GM23338 (cell line): ENCODE results near the gene PPFIA1. TPM values are rescaled to one million over a fixed set of nuclear protein-coding genes. Genes with fewer than 3 reads are reported as not detected.

Experiments used
- ATAC-seq: fragments of 200-7000 bp; cut with Tn5 transposase; 3 replicates; pipeline ENCODE4 v1.9.1; 2020
- DNase-seq: peaks from one replicate; pipeline ENCODE4 v3.0.0-alpha.2; 2015; ENCODE audit warnings: low spot score
- H2AFZ ChIP-seq: fragments of 200-600 bp; sonication (generic); 2 replicates; pipeline ENCODE4 v1.8.0; 2016; ENCODE audit warnings: antibody characterized with exemption, mild to moderate bottlenecking, moderate library complexity
- H3F3A ChIP-seq: fragments of 200-600 bp; sonication (generic); replicated peaks from 2 replicates; pipeline ENCODE4 v1.8.0; 2017; ENCODE audit warnings: antibody characterized with exemption, mixed run types, low read depth
- H3K27ac ChIP-seq: fragments of 200-600 bp; sonication (generic); 2 replicates; pipeline ENCODE4 v1.6.1; 2016; ENCODE audit warnings: low read depth
- H3K27me3 ChIP-seq: fragments of 200-600 bp; sonication (generic); 2 replicates; pipeline ENCODE4 v1.8.0; 2016; ENCODE audit warnings: mild to moderate bottlenecking, mixed run types, moderate library complexity; ENCODE audit not compliant: insufficient read depth
- H3K36me3 ChIP-seq: fragments of 200-600 bp; sonication (generic); 2 replicates; pipeline ENCODE4 v1.8.0; 2016; ENCODE audit warnings: mild to moderate bottlenecking; ENCODE audit not compliant: insufficient read depth
- H3K4me1 ChIP-seq: fragments of 200-600 bp; sonication (generic); 2 replicates; pipeline ENCODE4 v1.8.0; 2016; ENCODE audit warnings: mild to moderate bottlenecking, moderate library complexity; ENCODE audit not compliant: insufficient read depth
- H3K4me2 ChIP-seq: fragments of 200-600 bp; sonication (generic); 2 replicates; pipeline ENCODE4 v1.7.1; 2017; ENCODE audit warnings: mixed run types
- H3K4me3 ChIP-seq: fragments of 200-600 bp; sonication (generic); 2 replicates; pipeline ENCODE4 v1.6.1; 2016; ENCODE audit warnings: mixed run types
- H3K79me2 ChIP-seq: fragments of 200-600 bp; sonication (generic); replicated peaks from 2 replicates; pipeline ENCODE4 v1.8.0; 2017; ENCODE audit warnings: mild to moderate bottlenecking; ENCODE audit not compliant: insufficient read depth
- H3K9me2 ChIP-seq: fragments of 200-600 bp; sonication (generic); 2 replicates; pipeline ENCODE4 v1.8.0; 2017; ENCODE audit not compliant: insufficient read depth
- H4K20me1 ChIP-seq: fragments of 200-600 bp; sonication (generic); replicated peaks from 2 replicates; pipeline ENCODE4 v1.8.0; 2017; ENCODE audit warnings: mild to moderate bottlenecking; ENCODE audit not compliant: insufficient read depth
- H3K27ac Mint-ChIP-seq: 2 replicates; pipeline ENCODE4 v1.8.0; 2020; ENCODE audit warnings: inconsistent platforms, mild to moderate bottlenecking, moderate library complexity, mixed read lengths
- H3K27me3 Mint-ChIP-seq: 3 replicates; pipeline ENCODE4 v1.8.0; 2022; ENCODE audit warnings: low read depth, mild to moderate bottlenecking, moderate library complexity, mixed read lengths, inconsistent platforms; ENCODE audit not compliant: insufficient read depth, poor library complexity
- H3K36me3 Mint-ChIP-seq: 3 replicates; pipeline ENCODE4 v1.8.0; 2021; ENCODE audit warnings: low read depth, mild to moderate bottlenecking, inconsistent platforms, moderate library complexity, mixed read lengths
- H3K4me1 Mint-ChIP-seq: 3 replicates; pipeline ENCODE4 v1.8.0; 2020; ENCODE audit warnings: mild to moderate bottlenecking, inconsistent platforms, mixed read lengths
- H3K4me3 Mint-ChIP-seq: 3 replicates; pipeline ENCODE4 v1.8.0; 2021; ENCODE audit warnings: moderate library complexity, mild to moderate bottlenecking, inconsistent platforms, mixed read lengths
- H3K9me3 Mint-ChIP-seq: 3 replicates; pipeline ENCODE4 v1.8.0; 2020; ENCODE audit warnings: moderate library complexity, mild to moderate bottlenecking, inconsistent platforms, mixed read lengths
- CREB1 ChIP-seq: fragments of 250-450 bp; sonication (Bioruptor Pico); IDR thresholded peaks from 2 replicates; pipeline ENCODE4 v1.5.0; 2020; ENCODE audit warnings: low read depth, mild to moderate bottlenecking, moderate library complexity
- EZH2 ChIP-seq: fragments of 200-600 bp; sonication (generic); IDR thresholded peaks from one replicate; pipeline ENCODE4 v1.8.0; 2017; ENCODE audit warnings: antibody characterized with exemption, mild to moderate bottlenecking, low read depth; ENCODE audit not compliant: unreplicated experiment
- EZH2phosphoT487 ChIP-seq: fragments of 200-600 bp; sonication (generic); IDR thresholded peaks from one replicate; pipeline ENCODE4 v1.8.1; 2018; ENCODE audit warnings: antibody characterized with exemption; ENCODE audit not compliant: unreplicated experiment
- JUNB ChIP-seq: IDR thresholded peaks from one replicate; pipeline ENCODE4 v1.6.1; 2016; ENCODE audit warnings: antibody characterized with exemption; ENCODE audit not compliant: unreplicated experiment
- NANOG ChIP-seq: IDR thresholded peaks from 2 replicates; pipeline ENCODE4 v1.6.1; 2016; ENCODE audit warnings: antibody characterized with exemption, borderline replicate concordance
- POLR2AphosphoS5 ChIP-seq: IDR thresholded peaks from 2 replicates; pipeline ENCODE4 v1.6.1; 2016; ENCODE audit warnings: antibody characterized with exemption, low read depth
- REST ChIP-seq: IDR thresholded peaks from one replicate; pipeline ENCODE4 v1.6.1; 2018; ENCODE audit warnings: antibody characterized with exemption; ENCODE audit not compliant: unreplicated experiment
- STAT1 ChIP-seq: IDR thresholded peaks from one replicate; pipeline ENCODE4 v1.6.1; 2016; ENCODE audit warnings: antibody characterized with exemption; ENCODE audit not compliant: unreplicated experiment
- ZNF114 ChIP-seq: fragments of 250-450 bp; sonication (Bioruptor Pico); IDR thresholded peaks from 2 replicates; pipeline ENCODE4 v1.5.0; 2020; ENCODE audit warnings: mild to moderate bottlenecking, moderate library complexity
- ZNF331 ChIP-seq: fragments of 250-450 bp; sonication (Bioruptor Pico); IDR thresholded peaks from 2 replicates; pipeline ENCODE4 v1.5.0; 2020; ENCODE audit warnings: low read depth, mild to moderate bottlenecking, moderate library complexity
- ZNF462 ChIP-seq: fragments of 250-450 bp; sonication (Bioruptor Pico); IDR thresholded peaks from 2 replicates; pipeline ENCODE4 v1.5.0; 2020; ENCODE audit warnings: mild to moderate bottlenecking, moderate library complexity
- polyA plus RNA-seq: library from polyadenylated mRNA; unstranded; fragments of >200 nt; fragmentation: Nextera tagmentation; extraction: Ambion mirVana; gene quantifications from 2 replicates; pipeline ENCODE4 v1.2.1, GENCODE V29; 2016
- total RNA-seq: library from RNA; depleted of rRNA; stranded (reverse); fragments of >200 nt; shearing (Covaris generic); gene quantifications from 2 replicates; pipeline ENCODE4 v1.2.3, GENCODE V29; 2014
- TF ChIP-seq, protein P1 (sequence below): IDR thresholded peaks from 2 replicates; pipeline ENCODE4 v1.6.1; 2016; ENCODE audit warnings: antibody characterized with exemption
- TF ChIP-seq, protein P2 (sequence below), 2 experiments: fragments of 200-600 bp in 1 of 2; sonication (generic) in 1 of 2; conservative IDR thresholded peaks; 2 replicates each; pipeline versions ENCODE4 v1.5.1 to v1.6.1; 2016 to 2017; ENCODE audit warnings: antibody characterized with exemption in 2 of 2, low read depth in 2 of 2, mild to moderate bottlenecking in 2 of 2, moderate library complexity in 1 of 2

The PPFIA1 gene
- total and polyA plus RNA-seq, 2 experiments from 2014 or later, result 41.7 to 62.0 TPM

DNA sequence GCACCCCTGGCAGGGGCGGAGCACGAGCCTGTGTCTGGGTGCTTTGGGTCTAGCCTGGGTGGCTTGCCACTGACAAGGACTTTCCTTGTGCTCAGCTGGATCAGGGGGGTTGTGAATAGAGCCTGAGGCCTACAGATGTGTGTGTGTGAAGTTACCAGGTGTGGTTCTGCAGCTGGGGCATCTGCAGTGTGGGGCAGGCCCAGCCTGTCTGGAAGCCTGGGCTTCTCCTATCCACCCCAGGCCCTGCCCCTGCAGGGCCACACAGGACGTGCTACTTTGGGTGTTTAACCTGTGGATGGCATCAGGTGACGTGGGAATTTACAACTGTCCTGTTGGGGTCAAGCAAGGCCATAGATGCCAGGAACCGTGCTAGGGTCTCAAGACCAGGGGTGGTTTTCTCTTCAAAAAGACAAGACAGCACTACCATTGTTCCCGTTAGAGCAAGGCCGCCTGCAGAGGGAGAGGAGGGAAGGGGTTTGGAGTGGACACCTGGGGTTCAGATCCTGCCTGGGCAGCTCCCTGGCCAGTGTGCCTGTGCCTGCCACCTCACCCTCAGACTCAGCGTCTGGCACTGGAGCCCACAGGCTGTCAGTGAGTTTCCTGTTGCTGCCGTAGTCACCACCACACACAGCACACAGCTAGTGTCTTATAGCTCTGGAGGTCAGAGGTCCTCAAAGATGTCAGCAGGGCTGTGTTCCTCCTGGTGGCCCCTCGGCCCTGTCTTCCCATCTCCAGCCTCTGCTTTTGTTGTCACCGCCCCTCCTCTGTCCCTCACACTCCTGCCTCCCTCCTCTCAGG, 159.4 kb downstream of the PPFIA1 start:
- no peaks in the 10 kb centered on the region for H3K27me3 ChIP-seq
- no peaks in the 10 kb centered on the region for H3K4me1 ChIP-seq
- no peak overlapping the region for H2AFZ ChIP-seq
- H3K4me3 ChIP-seq, result no peak overlapping the region
- peaks cover 13% of the 10 kb centered on the region for H3K36me3 ChIP-seq
- peak overlapping the region; percentile 17; the same call in 1 of the 2 replicates for H3K27ac Mint-ChIP-seq
- no peaks in the 10 kb centered on the region; the same call in 1 of the 2 replicates for H3K79me2 ChIP-seq
- H3K9me3 Mint-ChIP-seq, result peaks cover 2% of the 10 kb centered on the region; the same call in 1 of the 3 replicates
- H3K4me3 Mint-ChIP-seq, result no peak overlapping the region
- no peak for ATAC-seq
- TF ChIP-seq NANOG (no peak), CREB1 (CRISPR knock-in tag) (no peak), STAT1 (no peak), EZH2 (no peak), REST (no peak), ZNF114 (CRISPR knock-in tag) (no peak), ZNF462 (CRISPR knock-in tag) (no peak), EZH2phosphoT487 (no peak), JUNB (no peak), POLR2AphosphoS5 (no peak), ZNF331 (no peak)
- TF ChIP-seq, protein P1, sequence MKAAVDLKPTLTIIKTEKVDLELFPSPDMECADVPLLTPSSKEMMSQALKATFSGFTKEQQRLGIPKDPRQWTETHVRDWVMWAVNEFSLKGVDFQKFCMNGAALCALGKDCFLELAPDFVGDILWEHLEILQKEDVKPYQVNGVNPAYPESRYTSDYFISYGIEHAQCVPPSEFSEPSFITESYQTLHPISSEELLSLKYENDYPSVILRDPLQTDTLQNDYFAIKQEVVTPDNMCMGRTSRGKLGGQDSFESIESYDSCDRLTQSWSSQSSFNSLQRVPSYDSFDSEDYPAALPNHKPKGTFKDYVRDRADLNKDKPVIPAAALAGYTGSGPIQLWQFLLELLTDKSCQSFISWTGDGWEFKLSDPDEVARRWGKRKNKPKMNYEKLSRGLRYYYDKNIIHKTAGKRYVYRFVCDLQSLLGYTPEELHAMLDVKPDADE, result no peak
- TF ChIP-seq, protein P2, sequence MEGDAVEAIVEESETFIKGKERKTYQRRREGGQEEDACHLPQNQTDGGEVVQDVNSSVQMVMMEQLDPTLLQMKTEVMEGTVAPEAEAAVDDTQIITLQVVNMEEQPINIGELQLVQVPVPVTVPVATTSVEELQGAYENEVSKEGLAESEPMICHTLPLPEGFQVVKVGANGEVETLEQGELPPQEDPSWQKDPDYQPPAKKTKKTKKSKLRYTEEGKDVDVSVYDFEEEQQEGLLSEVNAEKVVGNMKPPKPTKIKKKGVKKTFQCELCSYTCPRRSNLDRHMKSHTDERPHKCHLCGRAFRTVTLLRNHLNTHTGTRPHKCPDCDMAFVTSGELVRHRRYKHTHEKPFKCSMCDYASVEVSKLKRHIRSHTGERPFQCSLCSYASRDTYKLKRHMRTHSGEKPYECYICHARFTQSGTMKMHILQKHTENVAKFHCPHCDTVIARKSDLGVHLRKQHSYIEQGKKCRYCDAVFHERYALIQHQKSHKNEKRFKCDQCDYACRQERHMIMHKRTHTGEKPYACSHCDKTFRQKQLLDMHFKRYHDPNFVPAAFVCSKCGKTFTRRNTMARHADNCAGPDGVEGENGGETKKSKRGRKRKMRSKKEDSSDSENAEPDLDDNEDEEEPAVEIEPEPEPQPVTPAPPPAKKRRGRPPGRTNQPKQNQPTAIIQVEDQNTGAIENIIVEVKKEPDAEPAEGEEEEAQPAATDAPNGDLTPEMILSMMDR (conservative IDR thresholded peaks at IDR 0.05; ENCODE audit: low read depth in 2 of 2), result no peak
- H3K4me1 Mint-ChIP-seq, result peaks cover 8% of the 10 kb centered on the region; the same call in 1 of the 3 replicates
- H3K4me2 ChIP-seq, result no peak overlapping the region
- DNase-seq, result no peak
- peaks cover 8% of the 10 kb centered on the region for H3K27me3 Mint-ChIP-seq
- H3K9me2 ChIP-seq, result no peaks in the 10 kb centered on the region
- H3K36me3 Mint-ChIP-seq, result peaks cover 78% of the 10 kb centered on the region
- no peak overlapping the region for H3K27ac ChIP-seq
- H4K20me1 ChIP-seq, result peaks cover 18% of the 10 kb centered on the region
- H3F3A ChIP-seq, result no peaks in the 10 kb centered on the region
